Ureter (tissue), 1 donor: ENCODE measurements around the gene KLHL29. TPM values are rescaled to one million over a fixed set of nuclear protein-coding genes. Genes with fewer than 3 reads are reported as not detected.

ENCODE experiments used
- DNase-seq: peaks from one replicate; pipeline ENCODE4 v3.0.0-alpha.2; 2020; ENCODE audit warnings: low spot score
- total RNA-seq: library from RNA; stranded (reverse); gene quantifications from one replicate; pipeline ENCODE4 v1.2.4, GENCODE V29; 2023
- donor health status: DM: yes; HTN: yes; CAD: no.

Gene KLHL29
- total RNA-seq, 1 donor from 2014 or later, result 16.8 TPM

DNA sequence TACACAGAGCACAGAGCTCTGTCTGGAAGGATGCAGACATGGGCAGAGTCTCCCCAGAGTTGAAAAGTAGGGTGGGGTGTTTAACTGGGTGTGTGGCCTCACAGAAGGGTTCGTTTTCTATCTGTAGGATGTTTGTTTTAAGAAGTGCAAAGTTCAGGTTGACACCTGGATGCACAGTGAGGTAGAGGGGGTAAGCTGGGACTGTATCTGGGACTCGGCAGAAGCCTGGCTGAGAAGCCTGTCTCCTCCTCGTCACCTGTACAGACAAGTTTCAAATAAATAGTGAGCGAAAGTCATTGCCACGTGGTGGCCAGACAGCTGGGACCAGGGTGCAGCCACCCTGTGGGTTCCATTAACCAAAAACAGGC is 145.9 kb downstream of the KLHL29 start:
- no peak for DNase-seq

DNA sequence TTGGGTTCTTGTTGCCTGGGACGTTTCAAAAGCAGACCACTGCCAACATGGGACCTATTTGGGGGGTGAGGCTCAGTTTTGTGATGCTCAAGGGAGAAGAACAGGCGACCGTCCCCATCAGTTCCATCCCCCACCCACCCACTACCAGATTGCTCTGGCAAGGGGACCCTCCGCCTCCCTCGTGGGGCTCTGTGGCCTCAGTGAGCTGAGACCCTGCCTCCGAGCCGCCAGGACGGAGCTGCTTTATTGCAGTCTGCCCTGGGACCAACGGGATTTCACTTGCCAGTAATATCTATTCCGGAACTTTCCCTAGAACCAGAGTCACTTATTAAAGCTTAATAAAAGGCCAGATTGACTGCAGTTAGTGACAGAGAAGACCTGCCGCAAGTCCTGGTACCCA is 146.3 kb downstream of the KLHL29 start:
- DNase-seq, result no peak

DNA sequence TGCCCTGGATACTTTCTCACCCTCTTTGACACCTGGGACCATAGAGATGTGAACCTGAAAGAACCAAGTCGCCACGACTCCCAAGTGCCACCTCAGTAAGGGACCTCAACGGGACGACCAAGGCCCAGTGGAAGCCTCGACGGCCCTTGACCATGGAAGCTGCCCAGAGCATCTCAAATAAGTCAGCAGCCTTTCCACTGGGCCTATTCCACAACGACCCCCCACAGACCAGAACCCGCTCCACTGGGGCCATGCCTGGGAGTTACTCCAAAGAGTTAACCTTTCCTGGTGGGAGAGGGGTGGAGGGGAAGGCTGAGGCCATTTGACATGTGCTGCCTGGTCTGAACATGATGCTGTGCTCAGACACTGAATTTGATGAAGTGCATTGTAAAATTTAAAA is 146.9 kb downstream of the KLHL29 start:
- no peak for DNase-seq

DNA sequence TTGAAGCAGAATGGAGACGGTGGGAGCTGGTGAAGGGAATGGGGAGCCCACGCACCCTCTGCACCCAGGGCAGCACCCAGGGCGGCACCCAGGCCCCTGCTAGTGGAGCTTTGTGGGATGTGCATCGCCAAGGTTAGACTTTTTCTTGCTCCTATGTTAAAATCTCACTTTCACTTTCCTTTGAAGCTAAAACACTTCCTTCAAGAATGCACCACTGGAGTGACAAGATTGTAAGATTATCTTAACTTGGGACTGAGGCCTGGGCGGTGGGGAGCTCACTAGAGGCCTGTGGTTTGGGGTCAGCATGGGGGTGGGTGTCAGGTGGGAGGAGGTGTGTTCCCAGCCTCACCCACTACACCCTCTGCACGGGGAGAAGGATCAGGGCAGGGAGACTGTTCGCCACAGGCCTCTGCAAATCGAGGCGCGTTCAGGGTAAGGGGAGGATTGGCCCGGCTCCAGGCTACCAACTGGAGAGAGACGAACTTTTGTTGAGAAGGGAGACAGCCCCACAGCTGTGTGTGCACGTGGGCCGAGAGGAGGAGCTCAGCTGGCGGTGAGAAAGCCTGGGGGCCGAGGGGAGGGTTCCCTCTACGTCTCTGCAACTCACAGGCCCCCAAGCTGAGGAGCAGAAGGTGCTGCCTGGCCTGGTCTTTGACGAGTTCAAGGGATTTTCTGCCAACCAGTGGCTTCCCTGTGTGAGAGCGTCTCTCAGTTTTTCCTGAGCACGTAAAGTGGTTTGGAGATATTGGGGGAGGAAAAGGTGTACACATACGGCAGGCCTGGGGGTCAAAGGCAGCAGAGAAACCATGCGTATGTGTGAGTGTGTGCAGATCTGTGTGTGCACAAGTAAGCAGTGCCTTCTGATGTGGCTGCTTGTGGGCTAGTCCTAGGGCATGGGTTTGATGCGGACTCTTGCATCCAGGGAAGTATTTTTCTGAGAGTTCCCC is 147.7 kb downstream of the KLHL29 start:
- DNase-seq, result no peak

DNA sequence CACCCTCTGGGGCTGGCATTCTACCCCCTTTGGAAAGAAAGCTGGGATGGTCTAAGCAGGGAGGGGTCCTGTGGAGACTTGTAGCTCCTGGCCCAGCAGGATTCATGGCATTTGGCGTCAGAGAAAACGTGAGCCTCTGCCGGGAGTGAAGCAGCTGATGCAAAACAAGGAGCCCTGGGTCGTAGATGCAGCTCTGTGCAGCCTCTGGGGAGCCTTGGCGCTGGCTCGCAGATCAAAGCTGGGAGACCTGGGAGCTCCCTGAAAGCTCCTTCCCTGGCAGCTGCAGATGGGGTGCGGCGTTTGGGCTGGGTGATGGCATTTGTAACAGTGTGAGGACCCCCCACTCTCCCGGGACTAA is 148.3 kb downstream of the KLHL29 start:
- no peak for DNase-seq

DNA sequence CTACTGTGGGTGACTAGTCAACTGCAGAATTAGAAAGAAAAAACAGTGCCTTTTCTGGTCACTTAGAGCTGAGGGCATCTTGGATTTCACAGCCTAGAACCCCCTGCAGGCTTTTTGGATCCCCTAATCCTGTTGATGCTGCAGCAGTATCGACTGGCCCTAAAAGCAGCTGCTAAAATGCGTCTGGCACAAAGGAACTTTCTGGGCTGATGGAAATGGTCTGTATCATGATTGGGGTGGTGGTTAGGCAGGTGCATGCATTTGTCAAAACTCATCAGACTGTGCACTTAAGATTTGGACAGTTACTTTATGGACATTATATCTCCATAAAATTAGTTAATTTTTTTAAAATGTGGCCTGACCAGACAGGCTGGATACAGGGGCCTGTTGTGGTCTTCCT is 149.8 kb downstream of the KLHL29 start:
- DNase-seq, result no peak

DNA sequence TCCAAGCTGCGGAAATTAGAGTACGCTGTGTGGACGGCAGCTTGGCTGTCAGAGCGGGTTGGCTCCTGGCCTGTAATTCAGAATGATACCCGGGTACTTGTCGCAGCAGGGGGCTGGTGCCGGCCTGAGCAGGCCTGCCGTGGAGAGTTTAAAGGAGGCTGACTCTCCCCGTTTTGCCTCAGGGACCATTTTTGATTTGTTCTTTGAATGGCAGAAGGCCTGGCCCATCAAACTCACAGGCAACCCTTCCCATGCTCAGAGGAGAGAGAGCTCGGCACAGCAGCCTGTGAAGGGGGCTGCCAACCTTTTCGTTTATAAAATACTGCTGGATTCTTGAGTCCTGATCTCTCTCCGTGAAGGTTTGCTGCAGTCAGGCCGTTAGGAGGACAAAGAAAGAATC is 151.3 kb downstream of the KLHL29 start:
- no peak for DNase-seq

DNA sequence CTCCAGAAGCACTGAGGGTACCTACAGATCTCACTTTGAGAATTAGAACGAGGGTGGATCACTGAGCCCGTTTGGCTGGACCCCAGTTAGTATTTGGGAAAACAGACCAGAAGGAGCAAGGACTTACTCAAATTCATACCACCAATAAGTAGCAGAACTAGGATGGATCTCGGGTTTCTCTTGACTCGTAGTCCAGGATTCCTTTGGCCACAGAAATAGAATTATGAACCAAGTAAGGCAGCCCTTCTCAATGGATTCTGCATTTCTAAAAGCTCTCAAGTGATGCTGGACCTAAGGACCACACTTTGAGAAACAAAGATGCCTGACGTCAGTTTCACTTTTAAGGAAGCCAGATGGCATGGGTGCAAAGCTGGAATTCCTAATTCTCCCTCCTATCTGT is 153.0 kb downstream of the KLHL29 start:
- no peak for DNase-seq

DNA sequence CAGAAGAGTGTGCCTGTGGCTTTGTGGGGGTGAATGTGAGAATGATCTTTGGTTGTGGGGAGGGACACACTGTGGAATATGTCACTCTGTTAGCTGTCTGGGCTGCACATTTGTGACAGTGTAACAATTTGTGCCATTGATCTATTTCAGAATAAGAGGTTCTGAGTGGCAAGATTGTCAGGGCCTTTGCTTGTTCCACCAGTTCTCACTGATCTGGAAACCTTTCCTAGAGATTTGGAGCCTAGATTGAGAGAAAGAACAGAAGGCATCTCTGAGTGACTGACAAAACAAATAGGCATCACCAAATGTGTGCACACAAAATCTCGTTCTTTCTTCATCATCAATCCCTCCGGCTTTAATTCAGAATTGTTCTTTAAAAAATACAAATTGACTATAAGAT is 153.6 kb downstream of the KLHL29 start:
- no peak for DNase-seq

DNA sequence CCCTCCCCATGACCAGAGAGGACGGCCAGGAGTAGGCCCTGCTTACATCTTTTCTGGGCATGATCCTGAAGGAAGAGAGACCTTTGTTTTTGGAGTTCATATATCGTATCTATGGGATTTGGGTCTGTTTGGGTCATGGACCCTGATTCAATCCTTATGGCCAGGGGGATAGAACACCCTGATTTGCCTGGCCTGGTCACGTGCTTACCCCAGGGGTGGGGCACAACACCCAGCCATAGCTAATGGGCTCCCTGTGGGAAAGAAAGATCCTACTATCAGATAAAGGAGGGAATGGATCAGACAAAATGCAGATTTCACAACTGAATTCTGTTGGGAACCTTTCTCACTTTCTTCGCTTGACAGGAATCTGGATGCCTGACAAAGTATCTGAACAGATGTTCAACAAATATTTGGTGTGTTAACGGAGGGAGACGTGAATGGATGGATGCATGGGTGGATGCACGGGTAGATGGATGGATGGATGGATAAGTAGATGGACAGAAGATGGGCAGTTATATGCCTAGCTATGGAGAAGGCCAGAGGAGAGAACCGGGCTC is 155.9 kb downstream of the KLHL29 start:
- no peak for DNase-seq

DNA sequence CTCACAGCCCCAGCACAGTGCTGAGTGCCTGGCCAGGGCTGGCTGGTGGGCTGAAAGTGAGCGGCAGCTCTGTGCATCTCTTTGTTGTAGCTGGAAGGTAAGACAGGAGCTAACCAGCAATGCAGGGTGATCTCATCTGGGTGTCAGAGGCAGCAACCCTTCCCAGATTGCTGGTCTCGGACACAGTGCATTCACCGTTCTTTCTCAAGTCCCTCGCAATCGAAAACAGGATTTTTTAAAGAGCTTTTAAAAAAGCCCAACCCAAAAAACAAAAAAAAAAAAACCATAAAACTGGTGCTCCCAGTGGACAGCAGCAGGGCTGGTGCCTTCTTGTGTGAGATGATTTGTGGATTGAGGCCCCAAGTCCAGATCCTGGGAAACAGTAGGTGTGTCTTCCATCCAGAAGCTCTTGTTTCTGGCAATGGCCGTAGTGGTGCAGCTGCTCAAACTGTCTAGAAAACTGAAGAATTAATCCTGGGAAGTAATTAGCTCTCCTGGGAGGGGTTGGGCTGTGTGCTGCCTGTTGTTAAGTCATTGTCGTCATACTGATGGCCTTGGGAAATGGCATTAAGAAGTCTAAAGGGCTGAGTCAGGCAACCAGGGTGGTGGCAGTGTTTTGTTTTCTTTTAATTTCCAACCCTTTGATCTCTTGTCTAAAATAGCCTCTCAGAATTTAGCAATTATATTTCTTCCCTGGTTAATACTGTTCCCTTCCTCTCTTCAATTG is 156.7 kb downstream of the KLHL29 start:
- DNase-seq, result no peak

DNA sequence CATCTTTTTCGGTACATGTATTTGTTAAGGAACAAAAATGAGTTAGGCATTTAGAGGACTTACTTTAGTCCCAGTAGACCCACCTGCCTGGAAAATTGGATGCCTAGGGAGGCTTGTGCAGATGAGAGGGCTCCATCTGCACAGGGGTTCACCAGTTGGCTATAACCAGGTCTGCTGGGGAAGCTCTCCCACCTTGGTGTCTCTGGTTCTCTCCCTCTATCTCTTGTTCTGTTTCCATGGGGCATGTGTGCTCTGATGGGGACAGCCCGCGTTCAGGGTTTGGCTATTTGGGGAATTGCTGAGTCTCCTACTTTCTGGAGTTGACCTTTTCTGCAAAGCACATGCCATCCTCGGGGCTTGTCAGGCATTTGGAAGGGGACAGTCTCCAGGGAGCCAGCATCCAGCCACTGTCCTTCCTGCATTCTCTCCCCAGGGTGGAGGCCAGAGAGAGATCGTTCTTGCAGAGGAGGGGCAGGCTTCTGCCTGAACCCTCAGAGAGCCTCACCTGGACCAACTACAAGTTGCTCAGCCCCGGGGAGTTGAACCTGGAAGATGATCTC is 157.3 kb downstream of the KLHL29 start:
- no peak for DNase-seq

DNA sequence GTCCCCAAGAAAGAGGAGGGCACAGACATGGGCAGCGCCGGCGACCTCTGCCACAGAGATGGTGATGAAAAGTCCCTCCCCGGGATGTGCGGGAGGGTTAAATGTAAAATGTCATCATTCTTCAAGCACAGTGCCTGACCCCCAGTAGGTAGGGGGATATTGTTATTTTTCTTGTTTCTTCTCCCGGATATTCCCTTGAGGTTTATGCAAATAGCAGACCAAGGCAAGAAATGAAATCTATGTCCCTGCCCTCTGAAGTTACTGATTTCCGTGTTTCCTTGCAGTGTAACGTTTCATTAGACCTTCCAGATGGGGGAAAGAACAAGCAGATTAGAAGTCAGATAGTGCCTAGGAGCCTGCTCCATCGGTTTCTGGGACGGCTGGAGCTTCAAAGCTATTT is 158.3 kb downstream of the KLHL29 start:
- no peak for DNase-seq

DNA sequence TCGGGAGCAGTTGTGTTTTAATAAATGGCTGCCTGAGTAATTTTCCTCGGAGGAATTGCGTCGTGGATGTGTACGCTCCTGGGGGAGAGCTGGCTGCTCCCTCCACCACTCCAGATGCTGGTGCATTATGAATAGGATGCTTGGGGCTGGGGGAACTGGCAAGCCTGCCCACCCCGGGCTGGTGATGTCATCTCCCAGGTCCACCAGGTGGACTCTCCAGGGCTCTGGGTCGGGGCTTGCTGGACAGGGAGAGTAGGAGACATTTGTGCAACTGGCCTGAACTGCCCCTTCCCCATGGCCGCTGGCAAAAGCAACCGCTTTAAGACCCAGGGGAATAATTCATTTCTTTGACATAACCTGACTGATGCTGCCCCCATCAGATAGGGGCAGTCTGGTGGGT is 158.7 kb downstream of the KLHL29 start:
- no peak for DNase-seq

DNA sequence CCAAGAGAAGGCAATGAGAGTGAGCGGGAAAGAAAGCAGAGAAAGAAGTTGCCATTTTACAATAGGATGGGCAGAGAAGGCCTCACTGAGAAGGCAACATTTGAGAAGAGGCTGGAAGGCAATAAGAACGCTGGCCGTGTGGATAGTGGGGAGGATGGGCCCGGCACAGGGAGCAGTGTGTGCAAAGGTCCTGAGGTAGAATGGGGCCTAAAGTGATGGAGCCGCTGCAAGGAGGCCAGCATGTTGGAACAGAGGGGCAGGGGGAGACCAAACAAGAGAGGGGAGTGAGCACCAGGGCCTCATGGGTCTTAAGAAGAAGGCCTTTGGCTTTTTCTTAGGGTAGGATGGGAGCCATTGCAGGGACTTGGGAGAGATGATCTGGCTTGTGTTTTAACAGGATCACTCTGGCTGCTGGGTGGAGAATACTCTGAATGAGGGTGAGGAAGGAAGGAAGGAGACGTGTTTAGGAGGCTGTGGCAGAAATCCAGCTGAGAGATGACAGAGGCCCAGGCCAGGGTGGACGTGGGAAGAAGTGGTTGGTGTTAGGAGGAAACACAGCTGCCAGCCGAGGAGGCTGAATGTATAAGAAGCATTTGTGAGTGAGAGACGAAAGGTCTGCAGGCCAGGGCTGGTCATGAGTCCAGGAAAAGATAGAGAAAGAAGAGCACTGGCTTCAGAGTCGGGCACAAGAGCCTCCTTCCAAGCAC is 159.8 kb downstream of the KLHL29 start:
- no peak for DNase-seq

DNA sequence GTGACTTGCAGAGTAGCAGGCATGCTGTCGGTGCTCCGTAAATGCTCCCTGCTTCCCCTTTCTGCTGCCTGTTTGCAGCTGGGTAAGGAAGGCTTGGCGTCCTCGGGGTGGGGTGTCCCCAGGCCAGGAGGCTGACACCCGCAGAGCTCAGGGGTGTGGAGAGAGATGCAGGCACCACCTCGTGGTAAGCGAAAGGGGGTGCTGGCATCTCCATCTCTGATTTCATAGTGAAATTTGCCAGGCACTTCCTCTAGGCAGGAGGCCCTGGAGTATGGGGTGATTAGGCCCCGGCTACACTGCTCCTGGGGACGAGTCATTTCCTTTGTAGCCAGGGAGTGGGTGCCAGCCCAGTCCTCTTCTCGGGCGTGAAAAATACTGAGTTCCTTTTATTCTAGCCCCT is 160.4 kb downstream of the KLHL29 start:
- no peak for DNase-seq

DNA sequence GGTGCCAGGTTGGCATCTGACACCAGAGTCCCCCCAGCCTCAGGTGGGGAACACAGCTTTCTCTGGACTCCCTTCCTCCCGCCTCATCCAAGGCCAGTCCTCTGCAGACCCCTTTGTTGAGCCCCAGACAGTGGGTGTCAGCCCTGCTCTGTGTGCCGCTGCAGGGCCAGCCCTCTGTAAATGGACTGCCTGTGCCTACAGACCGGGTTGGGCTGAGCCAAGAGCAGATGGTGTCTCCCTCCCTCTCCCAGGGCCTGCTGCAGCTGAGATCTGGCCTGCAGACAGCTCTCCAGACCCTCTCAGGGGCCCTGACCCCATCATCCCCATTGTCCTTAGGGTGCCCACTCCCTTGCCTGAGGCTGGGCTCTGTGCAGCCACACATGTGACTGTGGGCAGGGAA is 160.8 kb downstream of the KLHL29 start:
- DNase-seq, result no peak

DNA sequence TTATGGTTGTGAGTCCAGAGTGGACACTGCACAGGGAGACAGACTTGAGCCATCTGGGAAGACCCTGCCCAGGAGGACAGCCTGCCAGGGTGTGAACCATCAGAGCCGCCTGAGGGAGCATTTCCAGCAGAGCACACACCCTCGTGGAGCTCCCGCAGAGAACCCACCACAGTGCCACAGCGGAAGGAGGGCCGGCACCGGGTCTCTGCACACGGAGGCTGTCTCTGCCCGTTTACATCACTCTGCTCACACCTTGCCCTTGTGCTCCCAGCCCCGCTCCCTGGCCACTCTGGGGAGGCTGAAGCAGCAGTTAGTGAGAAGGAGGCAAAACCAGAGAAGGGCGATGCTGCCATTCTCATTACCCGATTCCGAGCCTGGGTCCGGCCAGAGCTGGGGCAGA is 161.9 kb downstream of the KLHL29 start:
- DNase-seq, result no peak

DNA sequence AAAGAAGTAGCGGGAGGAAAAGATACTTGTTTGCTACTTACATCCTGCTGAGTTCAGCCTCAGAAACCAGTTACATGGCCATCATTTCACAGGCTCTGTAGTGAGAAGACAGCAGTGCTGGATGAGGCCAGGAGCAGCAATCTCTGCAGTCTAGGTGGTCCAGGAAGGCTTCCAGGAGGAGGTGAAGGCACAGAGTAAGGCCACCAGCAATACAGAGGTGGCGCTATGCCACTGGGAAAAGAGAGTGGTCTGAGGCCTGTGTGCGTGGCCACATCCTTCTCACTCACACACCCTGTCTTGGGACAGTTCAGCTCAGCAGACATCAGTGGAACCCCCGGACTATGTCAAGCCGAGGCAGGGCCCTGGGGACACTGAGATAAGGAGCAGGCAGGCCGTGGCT is 162.7 kb downstream of the KLHL29 start:
- no peak for DNase-seq

DNA sequence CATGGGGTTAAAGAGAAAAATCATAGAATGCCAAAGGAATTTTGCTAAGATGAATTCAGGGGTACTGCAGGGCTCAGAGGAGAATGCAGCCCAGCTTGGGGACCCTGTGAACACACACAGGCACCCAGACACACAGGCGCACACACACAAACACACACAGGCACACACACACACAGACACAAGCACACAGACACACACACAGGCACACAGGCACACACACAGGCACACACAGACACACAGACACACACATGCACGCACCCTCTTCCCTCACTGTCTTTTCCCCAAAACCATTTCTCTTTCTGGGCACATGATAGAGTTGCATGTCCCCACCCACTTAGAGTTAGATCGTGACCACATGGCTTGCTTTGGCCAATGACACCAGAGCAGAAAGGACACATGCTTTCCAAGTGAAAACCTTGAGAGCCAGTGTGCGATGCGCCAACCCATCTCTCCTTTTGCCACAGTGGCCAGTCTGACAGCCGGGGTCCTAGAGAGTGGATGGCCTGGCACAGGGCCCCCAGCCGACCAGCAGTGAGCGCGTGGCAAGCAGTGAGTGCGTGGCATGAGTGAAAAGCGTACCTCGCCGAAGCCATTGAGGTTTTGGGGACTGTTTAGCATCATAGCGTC is 163.3 kb downstream of the KLHL29 start:
- DNase-seq, result no peak

DNA sequence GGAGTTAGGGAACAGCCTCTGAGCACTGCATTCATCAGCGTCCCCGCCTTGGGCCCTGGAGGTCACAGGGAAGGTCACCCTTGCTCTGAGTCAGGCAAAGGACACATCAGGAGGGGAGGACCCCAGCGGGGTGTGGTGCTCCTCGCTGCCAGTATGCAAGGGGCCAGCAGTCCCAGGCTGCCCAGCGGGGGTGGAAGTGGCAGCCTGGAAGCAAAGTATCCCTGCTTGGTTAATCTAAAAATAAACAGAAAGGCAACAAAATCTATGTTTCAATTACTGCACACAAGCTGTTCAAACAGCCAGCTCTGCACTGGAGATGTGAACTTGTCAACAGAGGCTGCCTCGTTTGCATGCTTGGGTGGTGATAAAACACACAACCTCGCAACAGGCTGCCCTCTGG is 164.1 kb downstream of the KLHL29 start:
- DNase-seq, result no peak
